NCI-H748 (cell line): ENCODE data around the gene PRXL2A.
"Not testable (repeated sequence)": the region's sequence is repeated elsewhere in the genome, so short reads cannot be mapped to it uniquely, and the experiment has no call there.

Experiments
- DNase-seq: peaks from one replicate; lab custom pipeline; 2025; ENCODE audit not compliant: unreplicated experiment; lab: John Stamatoyannopoulos, UW

Gene PRXL2A

GRCh38 chr10:80473692-80474596 lies 65.6 kb downstream of the PRXL2A start:
- no peak for DNase-seq

DNA sequence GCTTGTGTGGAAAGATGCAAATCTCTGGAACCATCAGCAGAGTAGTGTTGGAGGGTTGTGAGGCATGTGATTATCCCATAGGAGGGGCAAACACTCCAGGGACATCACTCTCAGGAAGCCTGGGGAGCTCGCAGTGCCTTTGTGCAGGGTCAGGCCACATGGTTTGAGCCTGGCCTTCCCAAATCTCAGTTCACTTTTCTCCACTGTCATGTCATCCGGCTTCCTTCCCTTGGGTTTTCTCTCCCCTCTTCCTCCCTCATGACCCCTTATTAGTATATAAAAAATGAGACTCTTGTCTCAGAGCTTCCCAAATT lies 66.2 kb downstream of the PRXL2A start:
- DNase-seq = no peak

DNA sequence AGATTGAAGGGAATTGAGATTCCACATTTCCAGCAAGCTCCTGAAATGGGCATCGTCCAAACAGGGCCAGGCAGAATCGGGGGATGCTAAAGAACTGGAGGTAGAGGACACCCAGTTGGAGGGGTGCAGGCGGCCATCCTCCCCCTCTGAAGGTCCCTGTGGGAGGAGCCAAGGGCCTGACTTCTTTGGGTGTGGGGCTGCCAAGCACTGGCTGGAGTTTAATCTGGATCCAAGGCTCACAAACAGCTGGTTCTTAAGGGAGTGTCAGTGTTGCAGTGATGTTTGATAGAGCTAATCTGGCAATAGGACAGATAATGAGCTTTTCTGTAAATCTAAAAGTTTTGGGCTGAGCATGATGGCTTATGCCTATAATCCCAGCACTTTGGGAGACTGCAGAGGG lies 66.6 kb downstream of the PRXL2A start:
- no peak for DNase-seq

DNA sequence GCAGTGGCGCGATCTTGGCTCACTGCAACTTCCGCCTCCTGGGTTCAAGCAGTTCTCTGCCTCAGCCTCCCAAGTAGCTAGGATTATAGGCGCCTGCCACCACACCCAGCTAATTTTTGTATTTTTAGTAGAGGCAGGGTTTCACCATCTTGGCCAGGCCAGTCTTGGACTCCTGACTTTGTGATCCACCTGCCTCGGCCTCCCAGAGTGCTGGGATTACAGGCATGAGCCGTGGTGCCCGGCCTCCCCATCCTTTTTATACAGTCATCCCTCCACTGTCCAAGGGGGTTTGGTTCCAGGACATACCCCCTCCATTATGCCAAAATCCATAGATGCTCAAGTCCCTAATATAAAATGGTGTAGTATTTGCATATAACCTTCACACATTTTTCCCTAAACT lies 67.3 kb downstream of the PRXL2A start:
- DNase-seq = not testable (repeated sequence)

GRCh38 chr10:80476685-80477084 lies 68.3 kb downstream of the PRXL2A start:
- no peak for DNase-seq

- no peak for DNase-seq
Measured at GRCh38 chr10:80477813-80478212, 69.5 kb downstream of the PRXL2A start.

GRCh38 chr10:80480373-80480772 lies 72.0 kb downstream of the PRXL2A start:
- DNase-seq = not testable (repeated sequence)

DNA sequence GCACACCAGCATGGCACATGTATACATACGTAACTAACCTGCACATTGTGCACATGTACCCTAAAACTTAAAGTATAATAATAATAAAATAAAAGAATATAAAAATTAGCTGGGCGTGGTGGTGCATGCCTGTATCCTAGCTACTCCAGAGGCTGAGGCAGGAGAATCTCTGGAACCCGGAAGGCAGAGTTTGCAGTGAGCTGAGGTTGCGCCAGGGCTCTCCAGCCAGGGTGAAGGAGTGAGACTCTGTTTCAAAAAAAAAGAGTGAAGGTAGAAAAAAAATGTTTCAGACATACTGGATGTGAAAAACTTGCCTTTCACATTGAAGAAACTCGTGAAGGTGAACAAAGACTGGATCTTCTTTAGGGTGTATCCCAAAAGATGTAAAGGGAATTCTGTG lies 72.5 kb downstream of the PRXL2A start:
- no peak for DNase-seq

DNA sequence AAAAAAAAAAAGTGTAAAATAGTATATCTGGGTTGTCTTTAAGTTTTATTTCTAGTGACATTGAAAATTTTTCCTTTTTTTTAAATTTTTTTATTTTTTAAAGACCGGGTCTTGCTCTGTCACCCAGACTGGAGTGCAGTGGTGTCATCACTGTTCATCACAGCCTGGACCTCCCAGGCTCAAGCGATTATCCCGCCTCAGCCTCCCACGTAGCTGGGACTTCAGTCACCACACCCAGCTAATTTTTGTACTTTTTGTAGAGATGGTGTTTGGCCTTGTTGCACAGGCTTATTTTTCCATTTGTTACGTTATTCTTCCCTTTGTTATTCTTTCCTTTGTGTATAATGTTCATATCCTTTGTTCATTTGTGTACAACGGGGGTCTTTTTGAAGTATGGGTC lies 75.9 kb downstream of the PRXL2A start:
- DNase-seq = no peak

GRCh38 chr10:80484676-80485075 lies 76.3 kb downstream of the PRXL2A start:
- DNase-seq = no peak

DNA sequence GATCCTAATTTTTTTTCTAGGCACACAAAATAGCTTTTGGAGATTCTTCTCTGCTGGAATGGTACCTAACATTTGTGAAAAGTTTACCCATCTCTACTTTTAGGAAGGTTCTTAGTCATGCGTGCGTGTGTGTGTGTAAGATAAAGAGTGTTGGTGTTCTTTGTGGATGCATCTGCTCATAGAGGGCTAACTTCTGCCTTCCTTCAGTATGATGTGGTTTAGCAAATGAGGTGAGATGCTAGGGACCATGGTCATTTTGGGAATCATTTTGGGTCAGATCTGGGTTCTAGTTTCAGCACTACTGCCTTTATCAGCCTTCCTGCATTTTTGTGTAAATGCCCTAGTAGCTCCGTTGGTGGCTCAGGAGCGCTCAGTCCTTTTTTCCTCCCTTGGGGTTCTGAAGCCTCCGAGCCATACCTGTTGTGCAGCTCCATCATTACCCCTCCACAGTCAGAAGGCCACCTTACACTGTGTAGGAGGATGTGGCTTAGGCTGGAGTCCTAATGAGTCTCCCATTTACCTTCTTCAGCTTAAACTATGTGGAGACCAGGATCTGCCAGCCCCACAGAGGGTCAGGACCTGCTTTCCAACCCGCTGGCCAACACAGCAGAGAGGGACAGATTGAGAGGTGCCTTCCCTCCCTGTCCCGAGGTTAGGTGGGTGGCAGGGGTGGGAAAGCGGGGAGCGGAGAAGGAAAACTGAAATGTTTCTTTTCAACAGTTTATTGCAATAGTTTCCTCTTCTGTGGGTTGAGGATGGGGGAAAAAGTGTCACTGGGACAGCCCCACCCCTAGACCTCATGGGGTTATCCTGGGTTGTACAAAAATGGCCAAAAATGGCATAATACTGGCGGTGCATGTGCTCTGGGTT lies 77.0 kb downstream of the PRXL2A start:
- no peak for DNase-seq

DNA sequence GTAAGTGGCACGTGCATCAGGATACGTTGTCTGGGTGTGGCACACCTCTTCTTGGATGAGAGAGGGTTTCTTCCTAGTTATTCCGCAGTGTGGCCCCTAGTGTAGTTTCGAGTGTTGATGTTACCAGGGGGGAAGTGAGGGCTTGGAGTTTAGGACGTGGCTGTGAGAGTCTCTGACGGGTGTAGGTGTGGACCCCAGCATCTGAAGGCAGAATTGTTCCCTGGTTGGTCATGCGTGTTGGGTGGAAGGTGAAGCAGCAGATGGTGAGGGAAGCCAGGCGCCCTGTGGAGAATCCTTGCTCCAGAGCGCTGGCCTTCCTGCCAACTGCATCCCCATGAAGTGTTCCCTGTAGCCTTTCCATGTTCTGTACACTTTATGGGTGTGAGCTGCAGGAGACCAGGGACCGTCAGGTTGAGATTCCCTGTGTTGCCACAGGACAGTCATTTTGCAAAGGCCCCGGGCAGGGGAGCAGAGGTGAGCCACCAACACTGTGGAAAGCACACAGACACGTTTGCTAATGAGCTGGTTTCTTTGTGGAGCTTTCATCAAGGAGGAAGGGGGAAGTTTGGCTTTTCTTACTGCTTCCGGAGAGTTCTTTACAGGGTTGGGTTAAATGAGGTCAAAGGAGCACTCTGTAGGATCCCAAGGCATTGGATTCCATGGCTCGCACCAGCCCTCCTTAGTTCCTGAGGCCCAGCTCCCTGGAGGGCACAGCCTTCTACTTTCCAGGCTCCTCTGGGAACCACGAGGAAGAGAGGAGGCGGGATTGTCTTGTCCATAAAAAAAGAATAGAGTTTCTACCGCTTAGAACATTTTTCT lies 77.8 kb downstream of the PRXL2A start:
- DNase-seq = no peak
